ENCODE data around the gene ANXA9.

- no peak for TF ChIP-seq CTCF (IDR thresholded peaks at IDR 0.05 in 8 of 11, conservative IDR thresholded peaks at IDR 0.05 in 3 of 11)
- no peak for TF ChIP-seq POLR2A (IDR thresholded peaks at IDR 0.05)
- no peak for TF ChIP-seq POLR2AphosphoS5 (IDR thresholded peaks at IDR 0.05)
Observed at GRCh38 chr1:150997126-150997872, 15.2 kb downstream of the ANXA9 start.

All from spleen (tissue), 7 donors.